Heart left ventricle (tissue), 13 donors: ENCODE results near the gene SNRPA1.
A peak's percentile ranks its signal among the peaks of the same experiment; 100 is the strongest.

ENCODE experiments used
- CTCF ChIP-seq, 12 donors: fragments of 200-600 bp; sonication (generic) in 4 of 12; IDR thresholded peaks; one replicate each; pipeline versions ENCODE4 v1.5.0 to v1.8.0; 2018 to 2022; ENCODE audit warnings: antibody characterized with exemption in 12 of 12, mild to moderate bottlenecking in 5 of 12
- POLR2A ChIP-seq, 2 donors: fragments of 450-650 bp; IDR thresholded peaks; one replicate each; pipeline ENCODE4 v1.6.1; 2017; ENCODE audit warnings: antibody characterized with exemption in 2 of 2, mild to moderate bottlenecking in 2 of 2, moderate library complexity in 2 of 2
- donor health status: ischemic (EF 13 %, LVEDD 7.1; RV severe dilation, severe dysfunction).
- donor health status: DM: no; HTN: yes; CAD: no.
- donor health status: DM: no; HTN: no; CAD: no.
- donor health status: ischemic (EF 25% LVEDD 6.9; RV normal size, moderate dysfunction).
- donor health status: ischemic (EF 25% LVEDD 5.7; RV mildly dilated, moderate dysfunction).
- donor health status: ischemic (EF 35%, LVEDD 5.7; RV mildly dilated, moderate dysfunction).
- donor health status: nonischemic (EF 11% LVEDD 7.7; RV severe dilation, severe dysfunction).
- donor health status: DM: yes; HTN: yes; CAD: no.
- donor health status: PGD.
- donor health status: ischemic (EF 29% LVEDD 5.4; RV normal size, mild dysfunction).
- donor health status: nonischemic (EF 23%, LVEDD 6.1; RV moderate dilation, normal function).

- TF ChIP-seq POLR2A (IDR thresholded peaks at IDR 0.05) (peak; percentile 96 to 98), CTCF (IDR thresholded peaks at IDR 0.05) (peak in 1 of 12 donors; percentile 8)
Measured at GRCh38 chr15:101277038-101277822, 17.8 kb downstream of the SNRPA1 start, which contains the start of gene SELENOS.
